Heart left ventricle (tissue), 13 donors: Measurements from ENCODE around the gene CBX6.

Experiments
- CTCF ChIP-seq, 12 donors: fragments of 200-600 bp; sonication (generic) in 4 of 12; IDR thresholded peaks; one replicate each; pipeline versions ENCODE4 v1.5.0 to v1.8.0; 2018 to 2022; ENCODE audit warnings: antibody characterized with exemption in 12 of 12, mild to moderate bottlenecking in 5 of 12
- POLR2A ChIP-seq, 2 donors: fragments of 450-650 bp; IDR thresholded peaks; one replicate each; pipeline ENCODE4 v1.6.1; 2017; ENCODE audit warnings: antibody characterized with exemption in 2 of 2, mild to moderate bottlenecking in 2 of 2, moderate library complexity in 2 of 2
- donor health status: ischemic (EF 13 %, LVEDD 7.1; RV severe dilation, severe dysfunction).
- donor health status: DM: no; HTN: yes; CAD: no.
- donor health status: DM: no; HTN: no; CAD: no.
- donor health status: ischemic (EF 25% LVEDD 6.9; RV normal size, moderate dysfunction).
- donor health status: ischemic (EF 25% LVEDD 5.7; RV mildly dilated, moderate dysfunction).
- donor health status: ischemic (EF 35%, LVEDD 5.7; RV mildly dilated, moderate dysfunction).
- donor health status: nonischemic (EF 11% LVEDD 7.7; RV severe dilation, severe dysfunction).
- donor health status: DM: yes; HTN: yes; CAD: no.
- donor health status: PGD.
- donor health status: ischemic (EF 29% LVEDD 5.4; RV normal size, mild dysfunction).
- donor health status: nonischemic (EF 23%, LVEDD 6.1; RV moderate dilation, normal function).

GRCh38 chr22:38840129-38840528, 31.9 kb downstream of the CBX6 start:
- TF ChIP-seq CTCF (IDR thresholded peaks at IDR 0.05) = no peak
- no peak for TF ChIP-seq POLR2A (IDR thresholded peaks at IDR 0.05)
